Stimulated activated CD4-positive, alpha-beta T cell treated with anti-CD3 and anti-CD28 coated beads, Interleukin-4, amount 100 ng/mL, for 4 hours (primary cell): ENCODE results near the gene MED12L.
"Not testable (repeated sequence)": the region's sequence is repeated elsewhere in the genome, so short reads cannot be mapped to it uniquely, and the experiment has no call there.

Experiments
- DNase-seq, 2 experiments: peaks; one replicate each; pipeline ENCODE4 v3.0.0-alpha.2; 2020

Gene MED12L

DNA sequence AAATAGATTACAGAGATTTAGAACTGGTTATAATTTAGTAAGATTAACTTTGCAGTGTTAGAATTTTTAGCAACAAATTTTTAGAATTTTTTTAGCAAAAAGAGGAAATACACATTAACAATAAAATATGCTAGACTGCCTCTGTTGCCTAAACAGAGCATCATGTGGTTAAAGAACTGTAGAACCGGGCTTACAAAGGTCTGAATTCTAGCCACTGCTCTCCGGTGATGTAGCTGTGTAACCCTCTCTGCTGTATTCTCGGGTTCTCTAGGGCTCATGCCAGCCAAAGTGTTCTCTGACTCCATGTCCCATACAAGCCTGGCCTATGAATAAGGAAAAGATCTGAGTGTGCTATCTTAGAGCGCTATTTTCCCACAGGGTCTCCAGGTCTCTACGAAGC is 302.0 kb downstream of the MED12L start:
- no peak for DNase-seq

DNA sequence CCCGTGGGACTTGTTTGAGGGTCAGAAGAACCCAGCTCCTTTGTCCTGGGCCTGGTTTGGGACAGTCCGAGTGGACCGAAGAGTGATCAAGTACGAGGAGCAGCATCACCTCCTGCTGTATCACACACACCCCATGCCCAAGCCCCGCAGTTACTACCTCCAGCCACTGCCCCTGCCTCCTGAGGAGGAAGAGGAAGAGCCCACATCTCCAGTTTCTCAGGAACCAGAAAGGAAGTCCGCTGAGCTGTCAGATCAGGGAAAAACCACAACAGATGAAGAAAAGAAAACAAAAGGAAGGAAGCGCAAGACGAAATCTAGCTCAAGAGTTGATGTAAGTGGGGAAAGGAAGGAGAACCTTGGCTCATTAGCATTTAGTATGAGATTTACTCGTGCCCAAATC is 302.4 kb downstream of the MED12L start:
- DNase-seq, result no peak

DNA sequence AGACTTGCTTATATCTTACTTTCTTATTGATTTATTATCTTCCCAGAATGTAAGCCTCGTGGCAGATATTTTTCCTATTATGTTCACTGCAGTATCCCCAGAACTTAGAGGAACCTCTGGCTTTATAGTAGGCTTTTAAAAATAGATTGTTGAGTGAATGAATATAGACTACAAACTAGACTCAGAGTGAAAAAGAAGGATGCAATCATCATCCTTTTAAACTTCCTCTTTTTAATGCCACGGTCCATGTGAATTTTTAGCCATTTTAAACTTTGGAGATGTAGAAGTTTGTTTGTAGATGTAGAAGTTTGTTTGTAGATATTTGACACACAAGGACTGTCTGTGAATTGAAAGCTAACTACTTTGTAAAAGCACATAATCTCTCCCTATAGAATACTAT is 306.3 kb downstream of the MED12L start:
- DNase-seq, result no peak

DNA sequence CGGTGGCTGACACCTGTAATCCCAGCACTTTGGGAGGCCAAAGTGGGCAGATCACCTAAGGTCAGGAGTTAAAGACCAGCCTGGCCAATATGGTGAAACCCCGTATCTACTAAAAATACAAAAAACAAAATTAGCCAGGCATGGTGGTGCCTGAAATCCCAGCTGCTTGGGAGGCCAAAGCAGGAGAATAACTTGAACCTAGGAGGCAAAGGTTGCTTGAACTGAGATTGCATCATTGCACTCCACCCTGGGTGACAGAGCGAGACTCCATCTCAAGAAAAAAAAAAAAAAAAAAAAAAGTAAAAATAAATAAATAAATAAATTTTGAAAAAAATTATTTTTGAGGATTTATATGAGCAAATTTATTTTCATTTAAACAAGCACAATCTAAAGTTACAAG is 306.7 kb downstream of the MED12L start:
- not testable (repeated sequence) for DNase-seq

DNA sequence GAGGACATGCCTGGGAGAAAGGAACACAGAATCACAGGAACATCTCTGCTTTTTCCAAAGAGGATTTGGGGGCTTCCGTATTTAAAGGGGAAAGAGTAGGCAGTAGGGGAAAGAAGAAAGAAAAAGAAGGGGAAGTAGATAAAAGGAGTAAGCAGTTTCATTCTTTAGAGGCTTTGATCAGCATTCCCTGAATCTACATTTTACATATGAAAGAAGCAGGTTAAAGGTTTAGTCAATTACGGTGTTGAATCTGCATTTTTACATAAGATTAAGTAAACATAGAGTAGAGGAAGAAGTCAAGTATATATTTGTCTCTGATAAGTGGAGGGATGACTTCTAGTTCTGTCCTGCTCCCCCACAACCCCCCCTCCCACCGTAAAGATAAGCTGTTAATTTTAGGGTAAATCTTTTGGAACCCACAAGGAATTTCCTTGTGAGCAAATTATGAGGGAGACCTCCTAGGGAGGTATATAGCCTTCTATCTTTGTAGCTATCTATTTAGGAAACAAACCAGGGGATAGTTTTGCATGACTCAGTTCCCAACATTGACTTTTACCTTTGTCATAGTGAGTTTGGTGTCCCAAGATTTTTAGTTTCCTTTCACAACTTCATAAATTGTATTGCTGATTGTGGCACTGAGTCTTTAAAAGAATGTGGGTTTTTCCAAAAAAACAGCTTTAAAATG is 307.8 kb downstream of the MED12L start:
- no peak for DNase-seq

DNA sequence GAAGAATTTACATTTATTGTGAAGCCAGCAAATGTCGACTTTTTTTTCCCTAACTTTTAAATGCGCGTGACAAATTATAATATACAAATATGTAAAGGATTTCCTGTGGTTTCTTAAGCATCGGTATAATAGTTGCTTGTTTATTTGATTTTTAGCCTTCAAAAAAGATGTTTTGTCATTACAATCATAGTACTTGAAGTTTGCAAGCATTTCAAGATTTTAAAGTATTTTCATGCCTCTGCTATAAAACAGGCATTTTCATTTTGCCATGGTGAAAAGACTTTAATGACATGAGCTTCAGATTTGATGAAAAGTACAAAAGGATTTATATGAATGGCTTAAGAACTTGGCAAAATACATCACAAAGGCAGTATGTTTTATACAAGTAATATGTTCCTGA is 308.5 kb downstream of the MED12L start:
- DNase-seq, result no peak

DNA sequence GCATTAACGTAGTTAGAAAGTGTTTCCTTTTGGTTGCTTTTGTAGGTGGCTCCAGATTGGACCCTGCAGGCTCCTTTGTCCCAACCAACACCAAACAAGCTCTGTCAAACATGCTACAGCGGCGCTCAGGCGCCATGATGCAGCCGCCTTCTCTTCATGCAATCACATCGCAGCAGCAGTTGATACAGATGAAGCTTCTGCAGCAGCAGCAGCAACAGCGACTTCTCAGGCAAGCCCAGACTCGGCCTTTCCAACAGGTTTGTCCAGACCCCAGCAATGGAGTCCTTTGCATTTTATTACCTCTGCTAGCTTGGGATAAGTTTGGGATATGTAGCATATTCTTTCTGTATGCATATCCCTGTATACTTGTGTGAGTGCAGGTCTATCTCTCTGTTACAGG is 309.1 kb downstream of the MED12L start:
- no peak for DNase-seq

DNA sequence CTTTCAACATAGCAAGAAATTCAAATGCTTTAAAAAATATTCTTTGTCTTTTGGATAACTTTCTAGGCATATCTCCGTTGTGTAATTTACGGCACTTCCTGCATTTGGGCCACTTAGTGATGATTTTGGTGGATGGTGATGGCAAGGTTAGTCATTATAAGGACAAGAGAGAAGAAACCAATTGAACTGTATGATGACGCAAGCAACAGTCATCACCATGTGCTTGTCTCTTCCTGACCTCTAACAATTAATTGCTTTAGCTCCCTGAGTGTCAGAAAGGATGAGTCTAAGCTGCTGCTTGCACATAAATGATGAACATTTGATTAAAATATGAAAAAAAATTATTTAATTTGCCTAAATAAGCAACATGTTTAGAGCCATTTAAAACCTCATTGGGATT is 310.3 kb downstream of the MED12L start:
- DNase-seq, result no peak

DNA sequence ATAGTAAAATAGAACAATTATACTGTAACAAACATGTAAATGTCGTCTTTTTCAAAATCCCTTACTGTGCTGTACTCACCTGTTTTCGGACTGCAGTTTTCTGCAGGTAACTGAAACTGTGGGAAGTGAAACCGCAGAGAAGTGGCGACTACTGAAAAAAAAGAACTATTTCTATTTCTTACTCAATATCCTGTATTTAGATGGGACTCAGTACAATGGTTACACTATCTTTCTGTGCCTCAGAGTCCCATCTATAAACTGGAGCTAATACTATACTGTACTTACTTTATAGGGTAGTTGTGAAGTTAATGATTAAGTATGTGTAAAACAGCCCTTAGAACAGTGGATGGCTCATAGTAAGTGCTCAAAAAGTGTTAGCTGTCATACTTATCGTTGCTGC is 313.4 kb downstream of the MED12L start:
- DNase-seq, result no peak

DNA sequence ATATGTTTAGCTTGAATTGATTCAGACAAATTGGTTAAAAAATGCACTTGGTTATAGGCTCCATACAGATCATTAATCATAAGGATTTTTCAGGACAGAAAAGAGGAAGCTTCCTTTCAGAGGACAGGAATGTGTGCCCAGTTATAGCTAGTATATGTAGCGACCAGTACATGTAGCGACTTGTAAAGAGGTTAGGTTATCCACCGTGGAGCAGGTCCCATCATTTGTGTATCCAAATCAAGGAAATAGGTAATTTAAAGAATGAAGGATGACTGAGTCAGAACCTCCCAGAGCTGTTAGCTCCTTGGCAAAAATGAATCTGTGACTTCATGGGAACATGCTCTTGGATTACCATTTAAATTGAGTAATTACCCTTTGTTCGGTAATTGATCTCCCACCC is 314.9 kb downstream of the MED12L start:
- DNase-seq, result no peak

DNA sequence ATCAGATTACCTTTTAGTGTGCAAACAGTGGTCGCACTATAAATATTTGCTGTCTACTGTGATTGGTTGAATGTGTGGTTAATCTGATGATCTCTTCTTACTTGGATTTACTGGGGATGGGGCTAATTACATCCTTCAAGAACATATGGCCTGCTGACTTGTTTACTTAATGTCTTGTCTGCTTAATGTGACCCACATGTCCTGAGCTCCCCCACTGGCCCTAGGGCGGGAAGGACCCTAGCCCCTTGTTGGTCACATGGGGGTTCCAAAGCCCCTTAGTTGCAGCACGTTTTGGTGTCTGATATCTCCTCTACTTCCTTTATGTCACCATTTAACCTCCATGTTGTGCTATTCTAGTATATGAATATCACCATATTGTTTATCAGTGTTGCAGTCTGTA is 316.9 kb downstream of the MED12L start:
- no peak for DNase-seq

DNA sequence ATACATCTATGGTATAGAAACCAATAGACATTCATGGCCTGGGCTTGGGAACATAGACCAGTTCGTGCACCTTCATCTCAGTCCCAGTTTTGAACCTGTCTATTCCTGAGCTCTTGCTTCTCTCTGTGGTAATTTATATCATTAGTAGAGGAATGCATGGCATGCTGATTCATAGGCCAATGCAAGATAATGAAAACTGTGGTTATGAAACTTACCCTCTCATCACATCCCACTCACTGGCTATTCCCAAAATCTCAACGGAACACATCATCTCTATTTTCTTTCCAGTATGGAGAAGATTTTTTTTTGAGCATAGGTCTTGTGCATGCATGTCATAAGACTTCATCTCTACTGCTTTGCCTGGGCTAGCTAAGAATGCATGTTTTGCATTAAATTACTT is 317.8 kb downstream of the MED12L start:
- DNase-seq, result no peak

DNA sequence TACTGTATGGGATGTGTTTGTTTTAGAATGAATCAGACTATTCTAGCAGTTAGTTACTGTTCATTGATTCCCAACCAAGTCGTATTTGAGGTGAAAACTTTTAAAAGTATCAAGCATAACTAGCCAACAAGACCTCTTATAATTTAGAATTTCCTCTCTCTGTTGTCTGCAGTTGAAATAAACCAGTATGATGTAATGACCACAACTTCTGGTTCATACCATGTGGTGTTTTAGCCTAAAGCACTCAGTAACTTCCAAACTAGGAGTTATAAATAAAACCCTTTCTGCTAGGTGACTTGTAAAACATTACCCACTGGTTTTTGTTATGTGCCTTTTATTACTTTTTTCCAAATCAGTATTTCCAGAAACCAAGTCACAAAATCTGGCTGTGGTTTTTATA is 318.9 kb downstream of the MED12L start:
- no peak for DNase-seq

DNA sequence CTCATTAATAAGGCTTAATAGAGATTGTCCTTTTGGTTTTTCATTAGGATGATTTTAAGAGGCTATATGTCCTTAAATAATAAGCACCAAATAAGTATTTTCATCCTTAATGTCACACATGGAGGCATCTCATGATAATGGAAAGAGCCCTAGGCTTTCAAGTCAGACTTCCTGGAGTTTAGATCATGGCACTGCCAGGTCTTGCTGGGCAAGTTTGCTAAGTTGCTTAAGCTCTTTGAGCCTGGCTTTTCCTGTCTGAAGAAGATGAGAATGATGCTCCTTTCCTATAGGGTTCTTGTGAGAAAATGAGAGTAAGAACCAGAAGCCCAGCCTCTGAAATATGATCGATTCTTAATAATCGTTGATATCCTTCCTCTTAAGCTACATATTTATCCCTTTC is 322.5 kb downstream of the MED12L start:
- DNase-seq, result no peak

DNA sequence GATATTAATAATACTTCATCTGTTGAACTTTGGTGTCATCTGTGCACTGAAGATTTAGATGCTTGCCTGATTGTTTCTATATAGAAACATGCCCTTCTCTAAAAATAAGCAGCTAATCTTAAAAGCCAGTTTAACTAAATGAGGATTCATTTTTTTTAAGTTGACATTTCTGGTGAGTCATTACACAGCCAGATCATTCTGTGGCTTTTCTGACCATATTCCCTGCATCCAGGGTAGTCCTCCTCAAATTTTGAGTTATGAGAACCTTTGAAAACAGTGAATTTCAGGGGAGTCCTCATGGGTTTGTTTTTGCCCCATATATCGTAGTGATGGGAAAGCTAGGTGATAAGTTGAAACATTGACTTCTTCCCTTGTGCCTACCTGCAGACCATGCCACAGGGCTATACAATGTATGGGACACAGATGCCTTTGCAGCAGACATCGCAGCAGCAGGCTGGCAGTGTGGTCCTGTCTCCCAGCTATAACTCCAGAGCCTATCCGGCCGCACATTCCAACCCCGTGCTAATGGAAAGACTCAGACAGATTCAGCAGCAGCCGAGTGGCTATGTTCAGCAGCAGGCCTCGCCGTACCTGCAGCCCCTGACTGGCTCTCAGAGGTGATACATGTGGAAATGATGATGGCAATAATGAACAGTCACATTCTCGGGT is 325.6 kb downstream of the MED12L start:
- DNase-seq, result no peak

DNA sequence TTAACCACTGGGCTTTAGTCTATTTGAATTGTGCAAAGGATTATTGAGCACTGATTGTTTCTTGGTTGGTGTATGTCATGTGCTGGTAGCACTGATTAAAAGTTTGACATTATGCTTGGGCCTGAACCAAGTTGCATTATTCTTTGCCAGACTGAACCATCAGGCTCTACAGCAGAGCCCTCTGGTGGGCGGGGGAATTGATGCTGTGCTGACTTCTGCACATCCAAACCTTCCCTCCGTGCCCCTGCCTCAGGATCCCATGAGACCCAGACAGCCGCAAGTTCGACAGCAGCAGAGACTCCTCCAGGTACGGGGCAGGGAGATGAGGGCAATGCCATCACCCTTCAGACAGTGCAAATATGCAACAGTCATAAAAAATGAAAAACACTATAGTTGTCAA is 327.5 kb downstream of the MED12L start:
- no peak for DNase-seq

DNA sequence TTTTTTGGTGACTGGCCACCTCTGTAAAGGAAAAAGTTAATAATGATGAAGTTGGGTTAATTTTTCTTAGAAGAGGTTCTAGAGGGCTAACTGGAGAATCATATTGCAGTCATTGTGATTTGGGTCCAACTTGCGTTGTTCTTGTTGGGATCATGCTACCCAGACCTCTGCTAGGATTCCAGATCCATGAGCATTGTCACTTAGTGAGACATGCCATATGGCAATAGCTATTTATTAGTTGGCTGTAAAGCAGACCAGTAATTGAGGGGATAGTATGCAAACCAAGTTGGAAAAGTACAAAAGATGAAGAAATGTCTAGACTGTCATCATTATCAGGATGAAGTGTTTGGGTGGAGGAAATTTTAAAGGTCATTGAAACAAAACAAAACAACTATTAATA is 329.8 kb downstream of the MED12L start:
- no peak for DNase-seq

DNA sequence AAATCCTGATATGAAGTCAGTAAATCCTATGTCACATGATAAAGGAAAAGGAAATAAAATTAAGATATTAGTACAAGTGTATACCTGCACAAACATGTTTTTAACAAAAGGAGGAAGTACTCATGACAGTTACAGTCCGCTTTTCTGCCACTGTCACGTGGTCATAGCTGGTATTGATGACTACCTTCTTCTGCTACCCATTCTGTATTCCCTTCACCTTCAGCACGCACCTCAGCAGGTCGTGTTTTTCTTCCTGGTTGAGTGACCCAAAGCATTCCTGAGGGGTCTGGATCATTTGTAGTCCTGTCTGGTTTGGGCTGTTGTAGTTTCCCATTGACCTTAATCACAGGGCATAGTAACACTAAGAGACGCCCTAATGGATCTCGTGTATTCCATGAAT is 334.3 kb downstream of the MED12L start:
- no peak for DNase-seq

DNA sequence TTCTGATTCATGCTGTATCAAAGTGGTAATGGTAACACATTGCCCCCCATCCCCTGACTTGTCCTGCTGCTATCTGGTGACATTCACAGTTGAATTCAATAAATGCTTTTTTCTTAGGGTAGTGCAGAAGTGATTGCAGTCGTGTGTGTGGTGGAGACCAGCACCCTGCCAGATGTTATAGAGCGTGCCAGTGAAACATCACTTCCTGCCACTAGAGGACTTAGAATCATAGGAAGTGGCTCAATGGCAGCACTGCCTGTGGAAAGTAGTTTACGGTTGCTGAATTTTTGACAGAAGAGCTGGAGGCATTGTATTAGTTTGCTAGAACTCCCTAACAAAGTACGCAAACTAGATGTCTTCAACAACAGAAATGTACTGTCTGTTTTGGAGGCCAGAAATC is 336.5 kb downstream of the MED12L start:
- DNase-seq, result no peak

DNA sequence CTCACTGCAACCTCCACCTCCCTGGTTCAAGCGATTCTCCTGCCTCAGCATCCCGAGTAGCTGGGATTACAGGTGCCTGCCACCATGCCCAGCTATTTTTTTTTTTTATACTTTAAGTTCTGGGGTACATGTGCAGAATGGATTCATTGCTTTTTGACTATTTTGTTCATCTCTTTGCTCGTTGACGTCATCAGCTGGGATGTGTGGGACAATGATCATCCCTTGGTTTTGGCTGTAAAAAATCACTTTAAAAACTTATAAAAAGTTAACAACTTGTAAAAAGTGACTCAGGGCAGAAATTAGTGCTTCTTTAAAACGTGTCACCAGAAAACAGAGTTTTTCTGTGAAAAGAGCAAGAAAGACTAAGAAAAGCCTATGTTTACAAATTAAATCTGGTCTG is 337.6 kb downstream of the MED12L start:
- no peak for DNase-seq

DNA sequence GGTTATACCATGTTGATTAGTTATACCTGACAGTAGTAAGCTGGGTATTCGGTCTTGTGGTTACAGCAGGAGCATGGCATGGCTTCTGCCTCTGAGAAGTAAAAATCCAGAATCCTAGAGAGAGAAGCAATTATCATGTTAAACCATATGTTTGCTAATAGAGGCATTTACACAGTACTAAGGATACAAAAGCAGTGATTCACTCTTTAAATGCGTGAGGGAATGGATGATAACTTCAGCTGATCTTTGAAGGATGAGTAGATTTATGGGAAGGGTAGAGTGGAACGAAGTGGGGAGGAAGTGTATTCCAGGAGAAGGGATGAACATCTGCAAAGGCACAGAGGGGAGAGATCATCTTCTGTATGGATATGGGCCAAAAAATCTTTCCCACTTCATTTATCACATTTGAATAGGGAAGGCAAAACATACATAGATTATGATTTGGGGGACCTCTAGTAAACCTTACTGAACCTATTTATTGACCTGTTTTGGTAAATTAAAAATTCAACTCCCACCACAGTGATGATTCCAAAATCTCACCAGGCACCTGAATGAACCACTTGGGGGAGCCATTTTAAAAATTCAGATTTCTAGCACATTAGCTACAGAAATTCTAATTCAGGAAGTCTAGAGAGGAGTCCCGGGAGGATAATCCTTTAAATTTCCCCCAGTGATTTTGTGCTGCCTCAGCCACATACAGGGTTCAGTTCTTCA is 340.3 kb downstream of the MED12L start:
- DNase-seq, result no peak

DNA sequence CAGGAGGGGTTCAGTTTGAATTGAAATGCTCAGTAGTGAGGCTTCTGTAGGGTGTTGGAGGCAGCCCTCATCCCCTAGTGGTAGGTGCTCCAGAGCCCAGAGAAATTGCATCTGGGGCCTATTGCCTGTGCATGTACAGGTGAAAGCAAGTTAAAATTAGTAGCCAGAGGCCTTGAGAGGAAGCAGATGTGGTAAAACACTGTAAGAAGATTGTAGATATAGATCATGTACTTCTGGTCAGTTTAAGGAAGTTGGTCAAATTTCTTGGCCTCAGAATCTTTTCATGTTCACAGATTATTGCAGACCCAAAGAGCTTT is 340.8 kb downstream of the MED12L start:
- DNase-seq, result no peak

DNA sequence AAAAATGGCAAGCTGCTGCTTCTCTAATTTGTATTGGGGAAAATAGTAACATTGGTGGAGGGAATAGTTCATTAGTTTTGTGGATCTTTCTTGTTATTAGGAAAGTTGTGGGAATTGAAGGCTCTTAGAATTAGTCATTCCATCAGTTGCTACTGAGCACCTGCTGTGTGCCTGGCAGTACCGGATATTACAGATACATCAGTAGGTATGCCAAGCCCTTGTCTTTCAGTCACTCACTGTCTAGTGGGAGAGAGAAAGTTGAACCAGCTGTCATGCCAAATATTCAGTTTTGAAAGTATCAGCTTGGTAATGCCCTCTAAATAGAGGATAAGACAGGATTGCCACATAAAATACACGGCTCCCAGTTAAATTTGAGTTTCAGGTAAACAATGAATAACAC is 342.9 kb downstream of the MED12L start:
- DNase-seq, result no peak

DNA sequence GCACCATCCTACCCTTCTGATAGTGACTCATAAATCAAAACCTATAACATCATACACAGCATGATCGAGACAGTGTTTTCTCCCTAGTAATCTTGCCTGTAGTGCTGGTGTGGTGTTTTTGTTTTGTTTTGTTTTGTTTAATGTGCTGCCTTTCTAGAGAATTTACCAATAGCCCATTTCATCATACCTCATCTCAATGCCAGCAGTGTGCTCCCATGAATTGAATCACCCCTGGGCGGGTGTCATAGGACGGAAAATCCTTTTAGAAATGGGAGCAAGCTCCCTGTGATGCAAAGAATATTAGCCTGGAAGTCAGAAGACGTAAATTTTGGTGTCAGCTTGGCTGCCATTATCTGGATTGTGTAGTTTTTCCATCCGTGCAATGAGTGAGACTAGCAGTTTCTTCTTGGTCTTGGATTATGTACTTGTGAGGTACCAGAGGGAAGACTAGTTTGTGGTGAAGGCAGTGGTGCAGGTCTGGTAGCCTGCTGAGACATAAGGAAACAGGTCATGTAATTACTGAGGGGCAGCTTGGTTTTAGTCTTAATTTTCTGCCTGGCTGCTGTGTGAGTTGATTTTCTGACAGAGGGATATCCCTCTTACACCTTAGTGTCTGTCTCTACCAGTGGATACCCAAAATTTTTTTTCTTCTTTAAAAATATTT is 345.5 kb downstream of the MED12L start:
- no peak for DNase-seq
